Body of pancreas (tissue), 4 donors: ENCODE data around the gene TMEFF2.
"Not testable (repeated sequence)": the region's sequence is repeated elsewhere in the genome, so short reads cannot be mapped to it uniquely, and the experiment has no call there.

Experiments
- POLR2A ChIP-seq, 3 donors: fragments of 450-650 bp; IDR thresholded peaks; one replicate each; pipeline ENCODE4 v1.6.1; 2016; ENCODE audit warnings: antibody characterized with exemption in 3 of 3, mild to moderate bottlenecking in 2 of 3
- TF ChIP-seq, protein P1 (sequence below), 7 experiments: fragments of 450-650 bp in 4 of 7; fragments of 200-600 bp in 3 of 7; sonication (generic) in 3 of 7; IDR thresholded peaks; one replicate each; pipeline ENCODE4 v1.5.1; 2016 to 2019; ENCODE audit warnings: antibody characterized with exemption in 7 of 7

DNA sequence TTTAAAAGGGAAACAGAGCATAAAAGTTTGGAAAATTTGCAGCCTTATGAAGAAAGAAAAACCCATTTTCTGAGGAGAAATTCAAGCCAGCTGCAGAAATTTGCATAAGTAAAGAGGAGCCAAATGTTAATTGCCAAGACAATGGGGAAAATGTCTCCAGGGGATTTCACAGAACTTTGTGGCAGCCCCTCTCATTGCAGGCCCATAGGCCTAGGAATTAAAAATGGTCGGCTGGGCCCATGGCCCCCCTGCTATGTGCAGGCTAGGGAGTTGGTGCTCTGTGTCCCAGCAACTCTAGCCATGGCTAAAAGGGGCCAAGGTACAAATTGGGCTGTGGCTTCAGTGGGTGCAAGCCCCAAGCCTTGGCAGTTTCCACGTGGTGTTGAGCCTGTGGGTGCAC, 83.2 kb downstream of the TMEFF2 start:
- TF ChIP-seq, protein P1, sequence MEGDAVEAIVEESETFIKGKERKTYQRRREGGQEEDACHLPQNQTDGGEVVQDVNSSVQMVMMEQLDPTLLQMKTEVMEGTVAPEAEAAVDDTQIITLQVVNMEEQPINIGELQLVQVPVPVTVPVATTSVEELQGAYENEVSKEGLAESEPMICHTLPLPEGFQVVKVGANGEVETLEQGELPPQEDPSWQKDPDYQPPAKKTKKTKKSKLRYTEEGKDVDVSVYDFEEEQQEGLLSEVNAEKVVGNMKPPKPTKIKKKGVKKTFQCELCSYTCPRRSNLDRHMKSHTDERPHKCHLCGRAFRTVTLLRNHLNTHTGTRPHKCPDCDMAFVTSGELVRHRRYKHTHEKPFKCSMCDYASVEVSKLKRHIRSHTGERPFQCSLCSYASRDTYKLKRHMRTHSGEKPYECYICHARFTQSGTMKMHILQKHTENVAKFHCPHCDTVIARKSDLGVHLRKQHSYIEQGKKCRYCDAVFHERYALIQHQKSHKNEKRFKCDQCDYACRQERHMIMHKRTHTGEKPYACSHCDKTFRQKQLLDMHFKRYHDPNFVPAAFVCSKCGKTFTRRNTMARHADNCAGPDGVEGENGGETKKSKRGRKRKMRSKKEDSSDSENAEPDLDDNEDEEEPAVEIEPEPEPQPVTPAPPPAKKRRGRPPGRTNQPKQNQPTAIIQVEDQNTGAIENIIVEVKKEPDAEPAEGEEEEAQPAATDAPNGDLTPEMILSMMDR (IDR thresholded peaks at IDR 0.05): not testable (repeated sequence)
- TF ChIP-seq POLR2A (IDR thresholded peaks at IDR 0.05): not testable (repeated sequence)
